Stimulated activated CD8-positive, alpha-beta memory T cell treated with anti-CD3 and anti-CD28 coated beads, Interleukin-15, amount 100 ng/mL, for 24 hours (primary cell): Measurements from ENCODE around the gene GRIN3A.
"Not testable (repeated sequence)": the region's sequence is repeated elsewhere in the genome, so short reads cannot be mapped to it uniquely, and the experiment has no call there.

Source experiments
- DNase-seq: peaks from one replicate; pipeline ENCODE4 v3.0.0-alpha.2; 2020; ENCODE audit warnings: low read depth

The GRIN3A gene

GRCh38 chr9:101738566-101739183 is at the start of gene GRIN3A:
Gene GRIN3A (minus strand): TSS chr9:101738647. CDS start chr9:101737979, 668 bp downstream.
- DNase-seq = no peak

GRCh38 chr9:101787891-101788290 is 49.4 kb upstream of the GRIN3A start:
- no peak for DNase-seq

- DNase-seq = no peak
Observed at GRCh38 chr9:101778332-101778731, 39.9 kb upstream of the GRIN3A start.

GRCh38 chr9:101764472-101764871 is 26.0 kb upstream of the GRIN3A start:
- DNase-seq = no peak

- DNase-seq = no peak
Observed at GRCh38 chr9:101758304-101758930, 20.0 kb upstream of the GRIN3A start.

- DNase-seq = no peak
Observed at GRCh38 chr9:101753716-101754115, 15.3 kb upstream of the GRIN3A start.

GRCh38 chr9:101751895-101752294 is 13.4 kb upstream of the GRIN3A start:
- DNase-seq = no peak

- no peak for DNase-seq
Observed at GRCh38 chr9:101739311-101739710, 864 bp upstream of the GRIN3A start.

GRCh38 chr9:101737705-101738565 is 512 bp downstream of the GRIN3A start:
- DNase-seq = no peak

GRCh38 chr9:101737165-101737704 is 1.2 kb downstream of the GRIN3A start:
- DNase-seq = no peak

- no peak for DNase-seq
Observed at GRCh38 chr9:101736717-101737116, 1.7 kb downstream of the GRIN3A start.

- DNase-seq = no peak
Observed at GRCh38 chr9:101731429-101731828, 7.0 kb downstream of the GRIN3A start.

- DNase-seq = no peak
Observed at GRCh38 chr9:101727612-101728524, 10.6 kb downstream of the GRIN3A start.

- not testable (repeated sequence) for DNase-seq
Observed at GRCh38 chr9:101724271-101724670, 14.2 kb downstream of the GRIN3A start.

- DNase-seq = no peak
Observed at GRCh38 chr9:101718192-101718591, 20.3 kb downstream of the GRIN3A start.

GRCh38 chr9:101716629-101717028 is 21.8 kb downstream of the GRIN3A start:
- DNase-seq = no peak

GRCh38 chr9:101711330-101711941 is 27.0 kb downstream of the GRIN3A start:
- DNase-seq = no peak

GRCh38 chr9:101708855-101709254 is 29.6 kb downstream of the GRIN3A start:
- DNase-seq = no peak

- no peak for DNase-seq
Observed at GRCh38 chr9:101707721-101708120, 30.7 kb downstream of the GRIN3A start.

GRCh38 chr9:101706997-101707396 is 31.4 kb downstream of the GRIN3A start:
- DNase-seq = no peak

- no peak for DNase-seq
Observed at GRCh38 chr9:101706261-101706798, 32.1 kb downstream of the GRIN3A start.
